ENCODE data around the gene GGTA1.
"Not testable (repeated sequence)": the region's sequence is repeated elsewhere in the genome, so short reads cannot be mapped to it uniquely, and the experiment has no call there.

Gene GGTA1

GRCh38 chr9:121499427-121500164, at the start of gene GGTA1:
Gene GGTA1, minus strand, starts transcription at chr9:121499844. Its CDS starts 31,922 bp downstream, at chr9:121467922.
- DNase-seq: no peak

- no peak for DNase-seq
These were observed 49.0 kb upstream of the GGTA1 start for GRCh38 chr9:121548666-121549065.

GRCh38 chr9:121545875-121546423, 46.3 kb upstream of the GGTA1 start:
- peak; percentile 17 for DNase-seq

GRCh38 chr9:121545150-121545874, 45.7 kb upstream of the GGTA1 start:
- no peak for DNase-seq

GRCh38 chr9:121542025-121542424, 42.4 kb upstream of the GGTA1 start:
- no peak for DNase-seq

- no peak for DNase-seq
These were observed 41.6 kb upstream of the GGTA1 start for GRCh38 chr9:121541256-121541655.

GRCh38 chr9:121538221-121538620, 38.6 kb upstream of the GGTA1 start:
- DNase-seq: no peak

- no peak for DNase-seq
These were observed 37.6 kb upstream of the GGTA1 start for GRCh38 chr9:121537283-121537682.

GRCh38 chr9:121532881-121533280, 33.2 kb upstream of the GGTA1 start:
- DNase-seq: no peak

GRCh38 chr9:121529237-121529987, 29.8 kb upstream of the GGTA1 start:
- DNase-seq: no peak

- DNase-seq: no peak
These were observed 29.0 kb upstream of the GGTA1 start for GRCh38 chr9:121528642-121529041.

- no peak for DNase-seq
These were observed 27.7 kb upstream of the GGTA1 start for GRCh38 chr9:121527371-121527770.

GRCh38 chr9:121519688-121520087, 20.0 kb upstream of the GGTA1 start:
- DNase-seq: not testable (repeated sequence)

- DNase-seq: no peak
These were observed 19.0 kb upstream of the GGTA1 start for GRCh38 chr9:121518634-121519033.

GRCh38 chr9:121513166-121513565, 13.5 kb upstream of the GGTA1 start:
- not testable (repeated sequence) for DNase-seq

- DNase-seq: no peak
These were observed 11.3 kb upstream of the GGTA1 start for GRCh38 chr9:121510766-121511550.

GRCh38 chr9:121509180-121509579, 9.5 kb upstream of the GGTA1 start:
- no peak for DNase-seq

- no peak for DNase-seq
These were observed 8.8 kb upstream of the GGTA1 start for GRCh38 chr9:121508415-121508814.

- no peak for DNase-seq
These were observed 6.5 kb upstream of the GGTA1 start for GRCh38 chr9:121505903-121506735.

GRCh38 chr9:121503444-121503843, 3.8 kb upstream of the GGTA1 start:
- no peak for DNase-seq

- no peak for DNase-seq
These were observed 478 bp upstream of the GGTA1 start for GRCh38 chr9:121500165-121500478.

- DNase-seq: no peak
These were observed 542 bp downstream of the GGTA1 start for GRCh38 chr9:121499177-121499426.
